DMS153 treated with DMSO at 0.1 percent for 48 hours (cell line): ENCODE measurements around the gene B3GAT2.
"Not testable (repeated sequence)": the region's sequence is repeated elsewhere in the genome, so short reads cannot be mapped to it uniquely, and the experiment has no call there.

Experiments used
- DNase-seq: peaks from one replicate; lab custom pipeline; 2025; ENCODE audit not compliant: unreplicated experiment; lab: John Stamatoyannopoulos, UW

B3GAT2 gene, protein sequence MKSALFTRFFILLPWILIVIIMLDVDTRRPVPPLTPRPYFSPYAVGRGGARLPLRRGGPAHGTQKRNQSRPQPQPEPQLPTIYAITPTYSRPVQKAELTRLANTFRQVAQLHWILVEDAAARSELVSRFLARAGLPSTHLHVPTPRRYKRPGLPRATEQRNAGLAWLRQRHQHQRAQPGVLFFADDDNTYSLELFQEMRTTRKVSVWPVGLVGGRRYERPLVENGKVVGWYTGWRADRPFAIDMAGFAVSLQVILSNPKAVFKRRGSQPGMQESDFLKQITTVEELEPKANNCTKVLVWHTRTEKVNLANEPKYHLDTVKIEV

DNA sequence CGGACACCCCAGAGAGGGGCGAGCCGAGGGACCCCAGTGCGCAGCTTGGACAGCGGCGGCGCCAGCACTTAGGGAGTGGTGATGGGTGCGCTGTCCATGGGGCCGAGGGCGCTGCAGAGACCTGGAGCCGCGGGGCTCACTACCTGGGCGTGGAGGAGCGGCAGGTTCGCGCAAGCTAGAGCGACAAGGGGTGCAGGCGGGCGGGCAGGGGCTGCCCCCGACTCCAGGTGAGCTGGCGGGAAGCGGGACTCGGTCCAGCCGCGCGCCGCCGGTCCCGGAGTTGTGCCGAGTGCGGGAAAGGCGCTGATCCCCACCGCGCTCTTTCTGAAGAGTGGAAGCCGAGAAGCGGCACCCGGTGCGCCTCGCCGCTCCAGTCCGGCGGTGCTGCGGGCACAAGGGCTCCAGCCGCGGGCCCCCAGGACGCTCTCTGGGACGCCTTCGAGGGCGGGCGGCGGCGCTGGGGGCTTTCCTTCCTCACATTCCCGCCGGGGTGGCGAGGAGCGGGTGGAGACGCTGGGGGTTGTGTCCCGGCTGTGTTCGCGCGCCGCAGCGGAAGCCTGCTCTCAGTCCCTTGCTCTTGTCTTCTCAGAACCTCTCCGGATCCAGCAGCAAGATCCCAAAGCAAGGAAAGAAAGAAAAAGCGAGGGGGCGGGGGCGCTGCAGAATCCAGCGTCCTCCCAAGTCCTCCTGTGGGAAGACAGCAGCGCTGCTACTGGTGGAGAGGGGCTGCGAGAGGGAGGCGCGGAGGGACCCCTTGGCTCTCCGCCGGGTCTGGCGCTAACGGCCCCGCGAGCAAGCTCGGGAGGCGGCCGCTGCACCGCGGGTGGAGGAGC is at the start of gene B3GAT2:
Gene B3GAT2 (minus strand): TSS at position 610 of the 833 bp plus-strand sequence. CDS start 631 bp downstream, outside the sequence.
- DNase-seq: no peak

DNA sequence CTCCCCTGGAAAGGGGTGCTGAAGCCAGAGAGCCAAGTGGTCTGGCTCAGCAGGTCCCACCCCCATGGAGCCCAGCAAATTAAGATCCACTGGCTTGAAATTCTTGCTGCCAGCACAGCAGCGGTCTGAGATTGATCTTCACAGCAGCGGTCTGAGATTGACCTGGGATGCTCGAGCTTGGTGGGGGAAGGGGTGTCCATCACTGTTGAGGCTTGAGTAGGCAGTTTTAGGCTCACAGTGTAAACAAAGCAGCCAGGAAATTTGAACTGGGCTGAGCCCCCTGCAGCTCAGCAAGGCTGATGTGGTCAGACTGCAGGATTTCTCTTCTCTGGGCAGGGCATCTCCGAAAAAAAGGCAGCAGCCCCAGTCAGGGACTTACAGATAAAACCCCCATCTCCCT is 41.3 kb upstream of the B3GAT2 start:
- no peak for DNase-seq

DNA sequence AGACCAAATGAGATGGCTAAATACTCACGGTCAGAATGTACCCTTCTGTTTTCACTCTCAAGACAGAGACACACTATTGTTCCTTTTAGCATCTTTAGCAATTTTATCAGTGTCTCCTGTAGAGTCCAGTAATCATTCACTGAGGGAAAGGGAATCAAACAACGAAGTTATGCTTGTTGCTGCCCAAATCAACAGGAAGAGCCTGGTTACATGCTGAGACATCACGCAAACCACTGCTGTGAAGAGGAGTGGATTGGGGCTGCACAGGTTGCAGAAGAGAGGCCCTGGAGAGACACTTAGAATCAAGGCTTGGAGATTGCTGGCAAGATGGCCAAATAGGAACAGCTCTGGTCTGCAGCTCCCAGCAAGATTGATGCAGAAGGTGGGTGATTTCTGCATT is 40.5 kb upstream of the B3GAT2 start:
- DNase-seq: no peak

DNA sequence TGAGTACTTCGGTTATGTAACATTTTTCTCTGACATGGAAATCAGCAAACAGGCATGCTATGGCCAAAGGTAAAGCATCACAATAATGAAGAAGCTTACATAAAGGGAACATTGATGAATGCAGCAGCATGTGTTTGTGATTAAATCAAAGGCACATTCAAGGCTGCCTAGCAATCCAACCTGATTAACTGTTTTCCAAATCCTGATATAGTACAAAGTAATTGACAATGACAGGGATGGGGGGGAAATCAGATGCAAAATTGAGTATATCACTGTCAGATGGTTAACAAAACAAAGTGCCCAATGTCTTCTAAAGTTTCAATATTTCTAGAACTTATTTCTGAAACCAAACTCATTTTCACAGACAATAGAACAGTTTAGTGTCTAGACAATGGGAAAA is 39.2 kb upstream of the B3GAT2 start:
- DNase-seq: no peak

DNA sequence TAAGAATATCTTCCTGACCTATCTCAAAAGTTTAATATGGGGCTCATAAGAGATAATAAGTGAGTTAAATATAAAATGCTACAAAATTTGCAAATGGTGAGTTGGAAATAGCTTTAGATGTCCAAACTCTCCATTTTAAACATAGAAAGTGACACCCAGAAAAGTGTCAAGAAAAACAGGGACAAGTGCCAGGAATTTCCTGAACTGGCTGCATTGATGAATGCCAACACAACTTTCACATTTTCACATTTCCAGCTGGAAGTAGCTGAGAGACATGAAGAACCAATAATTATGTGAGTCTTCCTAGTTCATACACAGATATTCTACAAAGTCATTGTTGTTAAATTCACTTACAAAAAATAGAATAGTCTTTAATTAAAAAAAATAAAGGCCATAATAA is 38.6 kb upstream of the B3GAT2 start:
- no peak for DNase-seq

DNA sequence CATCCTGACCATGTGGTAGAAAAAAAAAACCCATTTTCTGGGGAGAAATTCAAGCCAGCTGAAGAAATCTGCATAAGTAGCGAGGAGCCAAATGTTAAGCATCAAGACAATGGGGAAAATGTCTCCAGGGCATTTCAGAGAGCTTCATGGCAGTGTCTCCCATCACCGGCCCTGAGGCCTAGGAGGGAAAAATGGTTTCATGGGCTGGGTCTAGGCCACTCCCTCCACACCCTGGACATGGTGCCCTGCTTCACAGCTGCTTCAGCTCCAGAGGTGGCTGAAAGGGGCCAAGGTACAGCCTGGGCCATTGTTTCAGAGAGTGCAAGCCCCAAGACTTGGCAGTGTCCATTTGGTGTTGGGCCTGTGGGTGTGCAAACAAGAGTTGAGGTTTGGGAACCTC is 34.4 kb upstream of the B3GAT2 start:
- no peak for DNase-seq

DNA sequence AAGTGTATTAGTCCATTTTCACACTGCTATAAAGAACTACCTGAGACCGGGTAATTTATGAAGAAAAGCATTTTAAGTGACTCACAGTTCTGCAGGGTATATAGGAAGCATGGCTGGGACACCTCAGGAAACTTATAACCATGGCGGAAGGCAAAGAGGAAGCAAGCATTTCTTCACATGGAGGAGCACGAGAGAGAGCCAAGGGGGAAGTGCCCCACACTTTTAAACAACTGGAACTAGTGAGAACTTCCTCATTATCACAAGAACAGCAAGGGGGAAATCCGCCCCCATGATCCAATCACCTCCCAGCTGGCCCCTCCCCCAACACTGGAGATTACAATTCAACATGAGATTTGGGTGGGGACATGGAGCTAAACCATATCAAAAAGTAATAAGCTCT is 28.3 kb upstream of the B3GAT2 start:
- no peak for DNase-seq

DNA sequence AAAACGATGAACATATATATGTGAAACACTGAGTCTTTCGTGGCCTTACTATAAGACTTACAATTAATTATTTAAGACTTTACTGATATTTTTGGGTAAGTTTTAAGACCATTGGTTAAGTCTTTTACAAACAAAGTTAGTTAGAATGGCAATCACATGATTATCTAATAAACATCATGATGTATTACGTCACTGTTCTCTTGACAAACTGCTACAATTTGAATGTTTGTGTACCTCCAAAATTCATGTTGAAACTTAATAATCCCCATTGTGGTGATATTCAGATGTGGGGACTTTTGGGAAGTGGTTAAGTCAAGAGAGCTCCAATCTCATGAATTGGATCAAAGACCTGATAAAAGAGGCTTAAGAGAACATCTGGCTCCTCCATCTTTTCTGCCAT is 25.9 kb upstream of the B3GAT2 start:
- DNase-seq: no peak

DNA sequence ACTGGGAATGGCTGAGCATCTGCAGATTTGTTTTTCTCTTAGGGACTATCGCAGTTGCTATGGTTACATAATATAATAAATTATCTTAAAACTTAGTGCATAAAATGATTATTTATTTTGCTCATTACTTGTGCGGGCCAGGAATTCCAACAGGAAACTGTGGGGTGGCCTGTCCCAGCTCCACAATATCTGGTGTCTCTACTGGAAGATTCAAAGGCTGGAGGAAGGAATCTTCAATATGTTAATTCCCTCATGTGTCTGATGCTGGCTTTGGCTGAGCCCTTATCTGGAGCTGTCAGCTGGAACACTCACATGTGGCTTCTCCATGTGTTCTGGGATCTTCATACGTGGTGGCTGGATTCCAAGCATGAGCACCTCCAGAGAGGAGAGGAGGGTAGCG is 23.9 kb upstream of the B3GAT2 start:
- no peak for DNase-seq

DNA sequence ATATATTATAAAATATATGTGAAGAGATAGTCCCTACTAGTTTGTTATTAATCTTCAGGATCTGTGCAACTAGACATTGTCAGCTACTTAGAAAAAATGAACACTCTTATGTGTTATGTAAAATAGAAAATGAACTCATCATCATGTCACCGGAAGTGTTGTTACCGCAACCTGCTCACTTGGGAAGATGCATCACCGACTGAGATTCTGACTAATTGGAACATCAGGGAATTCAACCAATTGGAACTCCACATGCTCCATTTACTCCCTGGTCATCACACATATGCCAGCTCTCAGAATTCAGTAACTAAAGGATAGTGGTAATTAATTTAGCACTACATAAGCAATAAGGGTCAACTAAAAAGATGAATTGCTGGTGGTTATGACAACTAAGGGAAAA is 16.7 kb upstream of the B3GAT2 start:
- no peak for DNase-seq

DNA sequence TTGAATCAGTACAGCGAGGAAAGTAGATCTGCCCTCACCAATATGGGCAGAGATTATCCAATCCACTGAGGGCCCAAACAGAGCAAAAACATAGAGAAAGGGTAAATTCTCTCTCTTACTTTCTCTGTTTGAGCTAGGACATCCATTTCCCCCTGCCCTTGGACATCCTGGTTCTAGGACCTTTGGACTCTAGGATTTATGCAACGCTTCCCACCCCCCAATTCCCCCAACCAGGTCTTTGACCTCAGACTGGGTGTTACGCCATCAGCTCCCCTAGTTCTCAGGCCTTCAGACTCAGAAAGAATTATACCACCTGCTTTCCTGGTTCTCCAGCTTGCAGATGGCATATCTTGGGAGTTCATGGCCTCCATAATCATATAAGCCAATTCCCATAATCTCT is 10.2 kb upstream of the B3GAT2 start:
- DNase-seq: no peak

DNA sequence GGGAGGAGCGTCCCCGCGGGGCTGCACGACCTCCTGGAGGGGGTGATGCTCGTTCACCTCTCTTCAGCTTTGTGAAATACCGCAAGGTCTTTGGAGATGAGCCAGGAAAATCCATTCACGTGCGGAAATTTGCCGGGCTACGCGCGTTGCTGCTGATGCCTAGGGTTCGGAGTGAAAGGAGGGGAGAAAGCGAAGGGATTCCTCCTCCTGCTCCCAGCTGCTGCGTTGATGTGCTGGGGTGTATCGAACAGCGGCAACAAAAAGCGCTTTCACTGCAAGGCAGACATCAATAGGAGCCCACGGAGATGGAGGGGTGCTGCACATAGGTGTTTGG is 391 bp upstream of the B3GAT2 start:
- no peak for DNase-seq

DNA sequence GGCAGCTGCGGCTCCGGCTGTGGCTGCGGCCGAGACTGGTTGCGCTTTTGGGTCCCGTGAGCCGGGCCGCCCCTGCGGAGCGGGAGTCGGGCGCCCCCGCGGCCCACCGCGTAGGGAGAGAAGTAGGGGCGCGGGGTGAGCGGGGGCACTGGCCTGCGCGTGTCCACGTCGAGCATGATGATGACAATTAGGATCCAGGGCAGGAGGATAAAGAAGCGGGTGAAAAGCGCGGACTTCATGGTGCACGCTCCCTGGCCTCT is 739 bp downstream of the B3GAT2 start:
- DNase-seq: no peak

DNA sequence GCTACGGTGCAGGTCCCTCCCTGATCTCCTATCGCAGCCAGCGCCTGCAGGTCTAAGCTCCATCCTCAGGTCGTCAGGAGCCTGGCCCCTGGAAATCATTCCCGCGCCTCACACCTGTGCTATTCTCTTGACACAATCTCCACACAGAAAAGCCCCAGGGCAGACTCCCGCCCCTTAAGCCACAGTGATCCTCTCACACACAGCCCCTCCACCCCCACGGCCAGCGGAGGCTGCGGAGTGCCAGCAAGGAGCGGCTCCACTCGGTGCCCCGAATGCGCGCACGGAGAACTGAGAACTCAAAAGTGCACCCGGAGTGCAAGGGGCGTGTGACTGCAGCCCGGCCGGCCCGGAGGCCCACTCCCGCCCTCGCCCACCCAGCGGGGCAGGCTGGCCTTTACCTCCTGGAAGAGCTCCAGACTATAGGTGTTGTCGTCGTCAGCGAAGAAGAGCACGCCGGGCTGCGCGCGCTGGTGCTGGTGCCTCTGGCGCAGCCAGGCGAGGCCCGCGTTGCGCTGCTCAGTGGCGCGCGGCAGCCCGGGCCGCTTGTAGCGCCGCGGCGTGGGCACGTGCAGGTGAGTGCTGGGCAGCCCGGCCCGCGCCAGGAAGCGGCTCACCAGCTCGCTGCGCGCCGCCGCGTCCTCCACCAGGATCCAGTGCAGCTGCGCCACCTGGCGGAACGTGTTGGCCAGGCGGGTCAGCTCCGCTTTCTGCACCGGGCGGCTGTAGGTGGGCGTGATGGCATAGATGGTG is 1.2 kb downstream of the B3GAT2 start:
- peak; percentile 79 for DNase-seq

DNA sequence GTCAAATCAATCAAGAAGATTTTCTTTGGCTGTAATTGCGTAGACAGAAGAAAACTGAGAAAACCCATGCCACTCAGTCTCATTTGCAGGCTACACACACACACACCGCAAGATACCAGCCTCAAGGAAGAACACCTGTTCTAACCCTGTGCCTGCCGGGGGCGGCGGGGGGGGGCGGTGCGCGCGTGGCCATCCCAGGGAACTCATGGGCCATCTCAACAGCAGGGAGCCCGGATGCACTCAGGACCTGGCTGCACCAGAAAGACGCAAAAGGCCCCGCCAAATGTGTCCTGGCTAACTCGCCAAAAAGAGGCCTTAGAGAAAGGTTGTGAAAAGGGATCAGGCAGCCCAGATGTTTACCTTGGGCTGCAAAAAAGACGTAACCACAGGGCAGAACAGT is 2.1 kb downstream of the B3GAT2 start:
- DNase-seq: no peak

DNA sequence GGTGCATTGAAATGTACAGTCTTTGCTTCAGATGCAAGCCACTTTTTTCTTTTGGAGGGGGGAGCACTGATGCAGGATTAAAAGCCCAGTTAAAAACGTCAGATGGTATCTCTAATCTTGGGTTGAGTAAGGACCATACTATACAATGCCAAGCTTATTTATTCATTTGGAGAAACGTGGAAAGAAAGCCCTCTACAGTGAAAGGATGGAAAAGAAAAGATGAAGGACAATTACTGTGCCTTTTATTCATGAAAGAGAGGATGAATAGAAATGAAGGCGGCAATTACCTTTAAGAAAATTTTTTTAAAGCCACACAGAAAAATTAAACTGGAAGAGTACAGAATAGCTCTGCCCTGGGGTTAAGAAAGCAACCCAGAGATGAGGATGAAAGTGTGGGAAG is 2.7 kb downstream of the B3GAT2 start:
- DNase-seq: no peak

DNA sequence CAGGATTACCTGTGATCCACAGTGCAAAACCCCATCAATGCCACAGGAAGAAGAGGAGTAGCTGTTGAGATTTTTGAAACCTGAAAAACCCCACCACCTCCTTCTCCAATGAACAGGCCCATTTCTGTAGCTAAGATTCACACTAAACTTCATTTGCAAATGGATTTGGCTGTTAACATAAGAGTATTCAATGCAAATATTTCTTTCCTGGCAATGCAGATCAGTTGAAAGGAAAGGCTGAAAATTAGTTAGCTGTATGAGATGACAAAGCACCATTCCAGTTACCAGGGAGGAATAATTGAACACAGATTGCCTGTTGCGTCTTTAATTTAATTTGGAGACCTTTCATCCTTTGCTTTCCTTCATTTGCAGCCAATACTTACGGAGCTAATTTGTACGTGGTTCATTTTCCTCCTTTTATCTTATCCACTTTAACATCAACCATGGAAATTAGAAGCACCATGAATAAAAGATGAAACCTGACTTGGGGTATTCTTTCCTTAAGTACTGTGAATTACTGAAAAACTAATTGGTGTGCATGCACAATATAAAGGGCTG is 4.2 kb downstream of the B3GAT2 start:
- no peak for DNase-seq

DNA sequence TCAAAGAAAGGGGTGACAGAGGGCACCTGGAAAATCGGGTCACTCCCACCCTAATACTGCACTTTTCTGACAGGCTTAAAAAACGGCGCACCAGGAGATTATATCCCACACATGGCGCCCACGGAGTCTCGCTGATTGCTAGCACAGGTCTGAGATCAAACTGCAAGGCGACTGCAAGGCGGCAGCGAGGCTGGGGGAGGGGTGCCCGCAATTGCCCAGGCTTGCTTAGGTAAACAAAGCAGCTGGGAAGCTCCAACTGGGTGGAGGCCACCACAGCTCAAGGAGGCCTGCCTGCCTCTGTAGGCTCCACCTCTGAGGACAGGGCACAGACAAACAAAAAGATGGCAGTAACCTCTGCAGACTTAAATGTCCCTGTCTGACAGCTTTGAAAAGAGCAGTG is 12.5 kb downstream of the B3GAT2 start:
- not testable (repeated sequence) for DNase-seq

DNA sequence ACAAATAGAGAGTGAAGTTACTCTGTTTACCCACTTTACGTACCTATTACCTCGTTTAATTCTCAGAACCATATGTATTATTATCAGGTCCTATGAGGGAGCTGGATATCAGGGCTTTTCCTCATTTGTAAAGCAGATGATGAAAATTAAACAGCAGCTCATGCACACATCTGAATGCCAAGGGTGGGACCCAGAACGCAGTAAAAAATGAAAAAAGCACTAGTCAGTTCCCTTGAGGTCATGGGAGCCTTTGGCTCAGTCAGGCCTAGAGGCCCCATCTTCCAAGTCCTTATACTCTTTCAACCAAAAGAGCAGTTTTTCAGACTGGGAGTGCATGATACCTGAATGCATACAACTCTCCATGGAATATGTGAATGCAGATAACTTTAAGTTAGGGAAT is 23.0 kb downstream of the B3GAT2 start:
- no peak for DNase-seq

DNA sequence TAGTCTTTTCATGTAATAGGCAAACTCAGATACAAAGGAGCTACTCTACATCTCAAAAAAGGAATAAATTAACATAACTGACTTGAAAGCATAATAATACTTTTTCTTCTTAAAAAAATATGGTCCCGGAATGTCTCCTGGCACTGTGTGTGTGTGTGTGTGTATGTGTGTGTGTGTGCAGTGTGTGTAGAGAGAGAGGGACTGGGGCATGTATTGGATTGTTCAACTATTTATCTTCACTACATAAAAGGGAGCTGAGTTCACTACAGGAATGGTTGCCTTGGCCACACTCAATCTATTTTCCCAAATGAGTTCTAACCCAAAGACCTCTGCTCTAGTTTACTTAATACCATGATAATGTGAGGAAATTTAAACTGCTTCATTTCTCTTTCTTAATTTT is 51.1 kb downstream of the B3GAT2 start:
- DNase-seq: no peak

DNA sequence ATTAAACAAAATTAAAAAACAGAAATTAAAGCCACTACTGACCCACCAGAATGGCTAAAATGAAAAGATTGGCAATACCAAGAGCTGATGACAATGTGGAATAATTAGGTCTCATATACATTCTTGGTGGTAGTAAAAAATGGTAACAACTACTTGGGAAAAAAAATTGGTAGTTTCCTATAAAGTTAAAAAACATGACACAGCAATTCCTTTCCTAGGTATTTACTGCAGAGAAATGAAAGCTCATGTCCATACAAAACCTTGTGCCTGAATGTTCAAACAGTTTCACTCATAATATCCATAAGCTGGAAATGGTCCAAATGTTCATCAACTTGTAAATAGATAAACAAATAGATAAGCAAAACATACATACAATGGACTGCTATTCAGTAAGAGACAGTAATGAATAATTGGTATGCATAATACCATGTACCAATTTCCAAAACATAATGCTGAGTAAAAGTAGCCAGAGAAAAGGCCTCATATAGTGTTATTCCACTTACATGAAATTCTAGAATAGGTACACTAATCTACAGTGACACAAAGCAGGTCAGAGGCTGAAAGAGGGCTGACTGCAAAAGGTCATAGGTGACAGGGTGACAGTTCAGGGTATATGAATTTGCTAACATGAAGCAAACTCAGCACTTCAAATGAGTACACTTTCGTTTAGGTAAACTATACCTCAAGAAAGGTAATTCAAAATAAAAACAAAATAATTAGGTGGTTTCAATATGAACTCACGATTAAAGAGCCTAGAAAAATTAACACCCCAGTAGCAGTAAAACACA is 53.0 kb downstream of the B3GAT2 start:
- no peak for DNase-seq
